Activated CD8-positive, alpha-beta memory T cell treated with anti-CD3 and anti-CD28 coated beads, Interleukin-2, amount 50 U/mL, for 48 hours (primary cell): ENCODE results near the gene PFKFB3.
"Not testable (repeated sequence)": the region's sequence is repeated elsewhere in the genome, so short reads cannot be mapped to it uniquely, and the experiment has no call there.

ENCODE experiments used
- DNase-seq: peaks from one replicate; pipeline ENCODE4 v3.0.0-alpha.2; 2020

PFKFB3 gene

DNA sequence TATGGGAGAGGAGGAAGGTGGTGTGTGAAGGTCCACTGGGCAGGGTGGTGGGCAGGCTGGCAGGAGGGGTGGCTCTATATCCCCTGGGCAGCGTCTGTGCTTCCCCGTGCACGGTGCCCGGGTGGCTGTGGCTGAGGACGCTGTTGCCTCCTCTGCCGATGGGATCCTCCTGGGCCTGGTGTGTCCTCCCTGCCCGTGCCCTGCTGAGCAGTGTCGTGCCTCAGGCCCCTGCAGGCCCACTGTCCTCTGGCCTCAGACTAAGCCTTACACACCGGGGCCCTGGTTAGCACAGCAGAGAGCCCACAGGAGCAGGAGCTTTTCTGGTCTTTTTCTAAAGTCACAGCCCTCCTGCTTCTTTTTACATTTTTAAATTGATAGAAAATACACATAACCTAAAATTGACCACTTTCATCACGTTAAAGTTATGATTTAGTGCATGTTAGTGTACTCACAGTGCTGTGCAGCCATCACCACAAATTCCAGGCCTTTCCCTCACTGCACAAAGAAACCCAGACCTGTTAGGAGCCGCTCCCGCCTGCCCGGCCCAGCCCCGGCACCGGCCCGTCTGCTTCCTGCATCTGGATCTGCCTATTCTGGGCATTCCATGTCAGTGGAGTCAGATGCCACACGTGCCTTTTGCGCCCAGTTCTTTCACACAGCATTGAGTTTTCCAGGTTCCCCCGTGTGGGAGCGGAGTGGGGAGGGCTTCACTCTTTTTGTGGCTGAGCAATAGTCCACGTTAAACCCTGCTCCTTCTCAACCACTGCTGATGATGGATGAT is 19.4 kb downstream of the PFKFB3 start:
- DNase-seq = no peak

DNA sequence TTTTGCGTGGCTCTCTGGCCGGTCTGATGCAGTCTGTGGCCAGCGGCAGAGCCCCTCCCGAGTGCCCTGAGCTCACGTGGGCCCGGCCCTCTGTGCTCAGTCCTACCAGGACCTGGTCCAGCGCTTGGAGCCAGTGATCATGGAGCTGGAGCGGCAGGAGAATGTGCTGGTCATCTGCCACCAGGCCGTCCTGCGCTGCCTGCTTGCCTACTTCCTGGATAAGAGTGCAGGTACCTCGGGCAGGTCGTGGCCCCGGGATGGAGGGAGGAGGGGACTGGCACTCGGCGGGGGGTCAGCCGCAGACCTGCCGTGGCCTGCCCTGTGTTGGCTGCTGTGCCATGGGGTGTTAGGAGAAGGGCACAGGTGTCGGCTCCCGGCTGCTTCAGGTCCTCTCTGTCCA is 20.0 kb downstream of the PFKFB3 start:
- DNase-seq = no peak

DNA sequence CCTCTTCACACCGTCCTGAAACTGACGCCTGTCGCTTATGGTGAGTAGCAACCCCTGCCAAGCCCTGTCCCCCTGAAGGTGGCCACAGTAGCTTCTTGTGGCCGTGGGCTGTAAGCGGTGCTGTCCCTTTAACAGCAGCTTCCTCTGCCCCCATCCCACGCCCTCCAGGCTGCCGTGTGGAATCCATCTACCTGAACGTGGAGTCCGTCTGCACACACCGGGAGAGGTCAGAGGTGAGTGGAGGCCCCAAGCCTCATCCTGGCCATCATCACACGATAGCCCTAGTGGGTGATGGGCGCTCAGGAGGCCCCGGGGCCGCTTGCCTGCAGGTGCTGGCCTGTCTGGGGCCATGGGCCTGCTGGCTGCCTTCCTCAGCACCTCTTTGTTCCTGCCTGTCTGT is 21.2 kb downstream of the PFKFB3 start:
- DNase-seq = no peak

DNA sequence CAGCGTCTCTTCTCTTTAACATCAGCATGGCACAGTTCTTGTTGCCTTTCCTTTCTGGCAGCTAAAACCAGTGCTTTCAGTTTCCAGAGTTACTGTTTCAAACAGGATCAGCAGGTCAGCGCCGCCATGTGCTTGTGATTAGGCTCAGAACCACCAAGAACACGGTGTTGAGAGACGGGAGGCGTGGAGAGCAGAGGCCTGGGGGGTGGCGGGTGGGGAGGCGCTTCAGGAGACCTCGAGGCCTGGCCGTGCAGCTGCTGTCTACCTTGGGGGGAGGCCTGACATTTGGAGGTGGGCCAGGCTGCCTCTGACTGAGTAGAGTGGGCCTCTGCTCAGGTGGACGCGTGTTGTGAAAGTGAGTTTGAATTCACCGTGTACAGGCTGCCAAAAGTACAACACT is 22.0 kb downstream of the PFKFB3 start:
- DNase-seq = no peak

DNA sequence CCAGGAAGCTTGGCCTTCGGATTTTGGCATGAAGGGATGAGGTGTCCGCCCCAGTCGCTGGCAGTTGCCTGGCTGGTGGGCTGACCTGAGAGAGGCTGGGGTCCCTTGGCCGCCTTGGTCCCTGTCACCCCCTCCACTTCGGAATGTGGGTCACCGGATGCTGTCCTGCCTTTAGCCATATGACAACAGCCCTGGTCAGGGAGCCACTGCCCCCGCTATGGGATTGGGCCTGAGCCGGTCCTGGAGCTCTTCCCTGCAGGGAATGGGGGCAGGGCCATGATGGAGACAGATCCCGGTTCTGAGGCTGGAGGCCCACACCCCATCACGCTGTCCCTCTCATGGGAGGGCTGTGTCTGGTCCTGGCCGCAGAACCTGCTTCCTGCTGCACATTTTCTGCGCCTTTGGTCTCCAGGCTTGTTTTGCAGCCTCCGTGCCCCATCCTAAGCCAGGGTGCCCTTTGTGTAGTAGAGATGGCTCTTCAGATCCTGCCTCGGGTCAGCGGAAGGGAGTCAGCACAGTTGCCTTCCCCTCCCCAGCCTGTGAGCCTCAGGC is 22.6 kb downstream of the PFKFB3 start:
- DNase-seq = no peak

DNA sequence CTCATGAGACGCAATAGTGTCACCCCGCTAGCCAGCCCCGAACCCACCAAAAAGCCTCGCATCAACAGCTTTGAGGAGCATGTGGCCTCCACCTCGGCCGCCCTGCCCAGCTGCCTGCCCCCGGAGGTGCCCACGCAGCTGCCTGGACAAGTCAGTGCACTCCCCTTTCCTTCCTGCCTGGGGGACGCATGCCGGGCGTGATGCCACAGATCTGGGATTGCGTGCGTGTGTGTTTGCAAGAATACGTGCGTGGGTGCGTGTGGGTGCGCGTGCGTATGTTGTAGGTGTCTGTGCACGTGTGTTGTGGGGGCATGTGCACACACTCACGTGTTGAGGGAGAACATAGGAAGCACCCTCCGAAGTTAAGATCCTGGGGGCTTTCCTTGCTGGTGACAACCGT is 23.5 kb downstream of the PFKFB3 start:
- DNase-seq = no peak

DNA sequence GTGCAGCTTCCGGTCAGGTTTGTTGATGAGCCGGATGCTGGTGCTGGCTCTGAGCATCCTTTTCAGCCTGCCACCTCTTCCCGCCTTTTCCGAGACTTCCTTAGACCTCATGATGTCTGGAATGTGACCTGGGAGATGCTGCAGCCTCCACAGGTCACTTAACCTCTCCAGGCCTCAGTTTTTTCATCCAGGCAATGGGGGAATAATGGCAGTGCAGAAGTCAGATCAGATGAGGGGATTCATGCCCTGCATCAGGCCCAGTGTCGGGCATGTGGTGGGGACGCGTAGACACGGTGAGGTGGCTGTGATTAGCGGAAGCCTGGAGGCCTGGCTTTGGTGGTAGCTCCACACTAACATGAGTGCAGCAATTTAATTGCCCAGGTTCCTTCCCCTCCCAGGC is 24.6 kb downstream of the PFKFB3 start:
- DNase-seq = no peak

DNA sequence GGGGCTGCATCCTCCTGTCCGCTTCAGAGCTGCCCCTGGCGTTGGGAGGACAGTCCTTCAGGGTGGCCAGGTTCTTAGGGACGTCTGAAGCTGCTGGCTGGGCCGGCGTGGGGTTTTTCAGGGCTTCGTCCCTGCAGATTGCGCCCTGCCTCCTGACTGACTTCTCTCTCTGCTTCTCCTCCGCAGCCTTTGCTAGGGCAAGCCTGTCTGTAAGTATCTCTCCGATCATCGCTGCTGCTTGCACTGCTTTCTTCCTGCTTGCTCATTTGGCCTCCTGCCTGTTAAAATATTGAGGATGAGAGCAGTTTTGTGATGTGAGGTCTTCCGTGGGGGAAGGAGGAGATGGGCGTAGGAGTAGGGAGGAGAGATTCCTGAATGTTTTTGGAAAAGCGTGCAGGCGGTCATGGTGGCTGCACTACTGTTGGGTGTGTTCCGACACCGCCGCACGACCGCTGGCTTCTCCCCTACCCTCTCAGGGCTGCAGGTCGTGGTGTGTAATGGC is 25.3 kb downstream of the PFKFB3 start:
- no peak for DNase-seq

DNA sequence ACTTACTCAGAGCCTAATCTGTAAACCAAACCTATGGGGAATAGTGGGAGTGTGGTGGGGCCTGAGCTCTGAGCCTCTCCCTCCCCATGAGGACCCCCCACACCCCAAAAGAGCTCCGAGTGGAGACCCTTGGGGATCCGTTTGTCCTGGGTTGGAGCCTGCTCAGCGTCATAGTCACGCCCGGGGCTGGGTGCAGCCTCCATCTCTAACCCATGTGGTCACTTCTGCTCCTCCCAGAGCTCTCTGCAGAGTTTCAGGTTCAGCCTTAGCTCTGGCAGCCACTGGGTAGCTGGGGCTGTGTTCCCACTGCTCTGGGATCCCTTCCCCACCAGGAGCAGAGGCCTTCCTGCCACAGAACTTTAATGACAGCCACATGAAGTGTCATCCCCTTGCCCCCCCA is 25.9 kb downstream of the PFKFB3 start:
- no peak for DNase-seq

DNA sequence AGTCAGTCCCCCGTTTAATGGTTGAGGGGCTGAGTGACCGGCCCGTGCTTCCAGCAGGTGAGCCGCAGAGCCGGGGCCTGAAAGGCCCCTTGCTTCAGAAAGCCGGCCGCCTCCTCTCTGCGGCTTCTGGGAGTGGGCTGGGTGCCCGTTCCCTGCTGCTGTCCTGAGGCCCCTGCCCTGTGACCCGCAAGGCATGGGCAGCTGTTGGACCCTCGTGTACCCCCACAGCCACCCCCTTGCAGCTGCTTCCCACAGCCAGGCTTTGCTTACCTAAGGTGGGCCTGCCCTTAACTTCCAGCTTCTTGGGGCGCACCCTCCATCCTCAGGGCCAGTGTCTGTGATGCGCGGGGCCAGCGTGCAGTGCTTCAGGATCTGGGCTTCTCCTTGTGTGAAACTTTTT is 26.6 kb downstream of the PFKFB3 start:
- no peak for DNase-seq

DNA sequence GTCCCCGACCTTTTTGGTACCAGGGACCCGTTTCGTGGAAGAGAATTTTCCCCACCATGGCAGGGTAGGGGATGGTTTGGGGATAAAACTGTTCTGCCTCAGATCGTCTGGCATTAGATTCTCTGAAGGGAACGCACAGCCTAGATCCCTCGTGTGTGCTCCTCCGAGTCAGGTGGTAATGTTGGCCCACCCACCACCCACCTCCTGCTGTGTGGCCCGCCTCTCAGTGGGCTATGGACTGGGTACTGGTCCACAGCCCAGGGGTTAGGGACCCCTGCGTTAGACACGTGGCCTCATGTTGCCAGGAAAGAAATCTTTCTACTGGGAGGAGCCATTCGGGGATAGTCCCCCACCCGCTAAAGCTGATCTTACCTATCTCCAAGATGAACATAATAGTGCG is 27.0 kb downstream of the PFKFB3 start:
- DNase-seq = no peak

DNA sequence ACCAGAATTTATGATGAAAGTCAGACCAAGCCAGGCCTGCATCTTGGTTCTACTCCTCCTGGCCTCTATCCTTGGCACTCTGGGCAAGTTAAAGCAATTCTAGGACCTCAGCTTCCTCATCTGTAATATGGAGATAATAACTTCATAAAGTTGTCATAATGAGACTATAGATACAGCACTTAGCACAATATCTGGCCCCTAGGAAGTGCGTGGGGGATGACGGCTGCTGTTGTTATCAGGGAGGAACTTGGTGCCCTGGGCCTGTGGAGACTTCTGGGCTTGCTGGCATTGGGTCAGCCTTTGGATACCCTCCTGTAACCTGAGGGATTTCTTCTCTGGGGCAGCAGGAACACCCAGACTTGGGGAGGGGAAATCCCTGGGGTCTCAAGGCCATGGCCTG is 27.6 kb downstream of the PFKFB3 start:
- no peak for DNase-seq

DNA sequence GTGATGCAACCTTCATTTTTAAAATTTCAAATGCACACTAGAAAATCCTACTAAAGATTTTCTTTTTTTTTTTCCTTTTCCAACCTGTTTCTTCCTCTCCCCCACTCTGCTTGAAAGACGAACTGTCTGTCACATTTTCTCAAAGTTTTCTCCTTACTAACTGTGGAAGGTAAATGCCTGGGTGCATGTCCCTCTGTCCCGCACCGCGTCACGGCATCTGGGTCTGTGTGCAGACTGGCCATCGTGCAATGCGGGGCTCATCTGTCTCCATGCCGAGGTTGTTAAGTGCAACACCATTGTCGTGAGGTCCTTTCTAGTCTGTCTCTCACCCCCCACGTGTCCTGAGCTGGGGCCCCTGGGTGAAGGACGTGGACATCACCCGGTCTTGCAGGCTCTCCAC is 28.4 kb downstream of the PFKFB3 start:
- DNase-seq = no peak

DNA sequence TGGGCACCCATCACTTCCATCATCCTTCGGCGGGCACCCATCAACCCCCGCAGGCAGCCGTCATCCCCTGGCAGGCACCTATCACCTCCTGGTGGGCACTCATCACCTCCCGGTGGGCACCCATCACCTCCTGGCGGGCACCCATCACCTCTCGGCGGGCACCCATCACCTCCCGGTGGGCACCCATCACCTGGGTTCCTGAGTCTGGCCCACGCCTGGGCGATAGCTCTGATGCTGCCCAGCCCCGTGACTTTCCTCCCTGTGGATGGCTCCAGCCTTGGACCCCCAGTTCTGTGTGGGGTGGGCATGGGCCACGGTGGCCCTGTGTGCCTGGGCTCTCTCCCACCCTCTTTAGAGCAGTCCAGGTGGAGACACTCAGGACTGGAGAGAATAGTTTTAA is 29.0 kb downstream of the PFKFB3 start:
- DNase-seq = no peak

DNA sequence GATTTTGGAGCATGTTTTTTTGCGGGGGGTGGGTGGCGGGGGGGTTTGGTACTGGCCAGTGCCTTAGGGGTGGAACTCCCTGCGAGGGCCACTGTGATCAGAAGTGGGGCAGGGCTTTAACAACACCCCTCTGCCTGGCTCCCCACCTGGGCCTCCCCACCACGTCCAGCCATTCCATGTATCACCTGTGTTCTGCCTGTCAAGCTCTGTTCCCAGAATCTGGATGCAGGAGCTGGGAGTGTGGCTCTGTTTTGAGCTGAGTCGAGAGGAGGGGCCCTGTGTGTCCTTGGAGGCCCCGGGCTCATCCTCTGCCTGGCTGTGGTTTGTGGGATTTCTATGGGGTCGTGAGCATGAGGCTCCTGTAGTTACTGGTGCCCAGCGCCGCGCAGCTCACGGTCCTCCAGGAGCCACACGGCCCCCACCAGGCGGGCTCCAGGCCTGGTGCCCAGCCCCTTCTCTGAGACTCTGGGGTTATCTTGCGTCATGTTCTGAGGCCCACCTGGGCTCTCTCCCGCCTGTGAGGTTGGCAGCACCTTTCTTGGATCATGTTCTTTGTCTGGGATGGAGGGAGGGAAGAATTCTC is 29.6 kb downstream of the PFKFB3 start:
- no peak for DNase-seq

DNA sequence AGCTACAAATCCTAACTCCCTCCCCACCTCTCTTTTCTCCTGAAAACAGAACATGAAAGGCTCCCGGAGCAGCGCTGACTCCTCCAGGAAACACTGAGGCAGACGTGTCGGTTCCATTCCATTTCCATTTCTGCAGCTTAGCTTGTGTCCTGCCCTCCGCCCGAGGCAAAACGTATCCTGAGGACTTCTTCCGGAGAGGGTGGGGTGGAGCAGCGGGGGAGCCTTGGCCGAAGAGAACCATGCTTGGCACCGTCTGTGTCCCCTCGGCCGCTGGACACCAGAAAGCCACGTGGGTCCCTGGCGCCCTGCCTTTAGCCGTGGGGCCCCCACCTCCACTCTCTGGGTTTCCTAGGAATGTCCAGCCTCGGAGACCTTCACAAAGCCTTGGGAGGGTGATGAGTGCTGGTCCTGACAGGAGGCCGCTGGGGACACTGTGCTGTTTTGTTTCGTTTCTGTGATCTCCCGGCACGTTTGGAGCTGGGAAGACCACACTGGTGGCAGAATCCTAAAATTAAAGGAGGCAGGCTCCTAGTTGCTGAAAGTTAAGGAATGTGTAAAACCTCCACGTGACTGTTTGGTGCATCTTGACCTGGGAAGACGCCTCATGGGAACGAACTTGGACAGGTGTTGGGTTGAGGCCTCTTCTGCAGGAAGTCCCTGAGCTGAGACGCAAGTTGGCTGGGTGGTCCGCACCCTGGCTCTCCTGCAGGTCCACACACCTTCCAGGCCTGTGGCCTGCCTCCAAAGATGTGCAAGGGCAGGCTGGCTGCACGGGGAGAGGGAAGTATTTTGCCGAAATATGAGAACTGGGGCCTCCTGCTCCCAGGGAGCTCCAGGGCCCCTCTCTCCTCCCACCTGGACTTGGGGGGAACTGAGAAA is 30.4 kb downstream of the PFKFB3 start:
- DNase-seq = no peak

DNA sequence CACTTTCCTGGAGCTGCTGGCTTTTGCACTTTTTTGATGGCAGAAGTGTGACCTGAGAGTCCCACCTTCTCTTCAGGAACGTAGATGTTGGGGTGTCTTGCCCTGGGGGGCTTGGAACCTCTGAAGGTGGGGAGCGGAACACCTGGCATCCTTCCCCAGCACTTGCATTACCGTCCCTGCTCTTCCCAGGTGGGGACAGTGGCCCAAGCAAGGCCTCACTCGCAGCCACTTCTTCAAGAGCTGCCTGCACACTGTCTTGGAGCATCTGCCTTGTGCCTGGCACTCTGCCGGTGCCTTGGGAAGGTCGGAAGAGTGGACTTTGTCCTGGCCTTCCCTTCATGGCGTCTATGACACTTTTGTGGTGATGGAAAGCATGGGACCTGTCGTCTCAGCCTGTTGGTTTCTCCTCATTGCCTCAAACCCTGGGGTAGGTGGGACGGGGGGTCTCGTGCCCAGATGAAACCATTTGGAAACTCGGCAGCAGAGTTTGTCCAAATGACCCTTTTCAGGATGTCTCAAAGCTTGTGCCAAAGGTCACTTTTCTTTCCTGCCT is 31.1 kb downstream of the PFKFB3 start:
- no peak for DNase-seq

DNA sequence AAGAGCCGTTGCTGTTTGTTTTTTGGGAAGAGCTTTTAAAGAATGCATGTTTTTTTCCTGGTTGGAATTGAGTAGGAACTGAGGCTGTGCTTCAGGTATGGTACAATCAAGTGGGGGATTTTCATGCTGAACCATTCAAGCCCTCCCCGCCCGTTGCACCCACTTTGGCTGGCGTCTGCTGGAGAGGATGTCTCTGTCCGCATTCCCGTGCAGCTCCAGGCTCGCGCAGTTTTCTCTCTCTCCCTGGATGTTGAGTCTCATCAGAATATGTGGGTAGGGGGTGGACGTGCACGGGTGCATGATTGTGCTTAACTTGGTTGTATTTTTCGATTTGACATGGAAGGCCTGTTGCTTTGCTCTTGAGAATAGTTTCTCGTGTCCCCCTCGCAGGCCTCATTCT is 31.6 kb downstream of the PFKFB3 start:
- no peak for DNase-seq

DNA sequence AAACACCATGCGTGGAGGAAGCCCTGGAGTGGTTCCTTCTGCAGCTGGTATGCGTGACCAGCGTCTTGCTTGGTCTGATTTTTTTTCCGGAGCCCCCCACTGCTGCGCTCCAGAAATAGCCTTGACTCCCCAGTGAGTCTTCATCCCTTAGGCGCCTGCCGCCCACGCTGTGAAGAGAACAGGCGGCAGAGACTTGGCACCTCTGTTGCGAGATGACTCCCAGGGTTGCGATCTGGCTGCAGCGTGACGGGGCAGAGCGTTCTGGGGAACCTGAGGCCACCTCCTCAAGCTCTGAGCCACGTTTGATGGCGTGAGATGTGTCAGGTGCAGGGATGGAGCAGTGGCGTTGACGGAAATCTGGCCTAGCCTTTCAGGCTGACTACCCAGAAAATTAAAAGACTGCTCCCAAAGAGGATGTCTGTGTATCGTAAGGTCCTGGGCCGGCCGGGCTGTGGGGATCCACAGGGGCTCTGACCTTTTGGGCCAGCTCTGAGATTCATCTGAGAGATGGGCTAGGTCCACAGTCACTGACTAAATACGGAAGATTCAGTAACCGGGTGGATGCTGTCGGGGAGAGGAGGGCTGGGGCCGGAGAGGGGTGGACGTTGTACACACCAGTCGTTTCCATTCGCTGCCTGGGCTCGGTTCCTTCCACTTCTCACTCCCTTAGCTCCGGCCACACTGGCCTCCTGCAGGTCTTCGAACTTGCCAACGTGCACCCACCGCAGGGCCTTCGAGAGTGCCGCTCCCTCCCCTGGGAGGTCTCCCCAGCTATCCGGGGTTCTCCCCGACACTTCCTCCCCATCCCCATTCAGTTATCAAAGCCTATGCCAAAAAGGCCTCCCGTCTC is 33.8 kb downstream of the PFKFB3 start:
- no peak for DNase-seq

DNA sequence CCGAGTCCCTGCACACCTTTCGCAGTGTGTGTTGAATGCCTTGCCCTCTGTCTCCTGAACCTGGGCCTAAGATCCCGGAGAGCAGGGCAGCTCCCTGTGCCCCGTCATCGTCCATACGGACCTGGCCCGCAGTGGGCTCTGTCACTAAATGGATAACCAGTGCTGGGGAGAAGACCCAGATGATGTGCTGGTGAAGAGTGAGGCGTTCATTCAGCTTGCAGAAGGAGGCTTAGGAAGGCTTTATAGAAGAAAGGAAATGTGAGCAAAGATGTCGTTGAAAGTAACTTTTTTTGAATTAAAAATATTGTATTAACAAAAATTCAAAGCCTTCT is 34.4 kb downstream of the PFKFB3 start:
- DNase-seq = no peak

DNA sequence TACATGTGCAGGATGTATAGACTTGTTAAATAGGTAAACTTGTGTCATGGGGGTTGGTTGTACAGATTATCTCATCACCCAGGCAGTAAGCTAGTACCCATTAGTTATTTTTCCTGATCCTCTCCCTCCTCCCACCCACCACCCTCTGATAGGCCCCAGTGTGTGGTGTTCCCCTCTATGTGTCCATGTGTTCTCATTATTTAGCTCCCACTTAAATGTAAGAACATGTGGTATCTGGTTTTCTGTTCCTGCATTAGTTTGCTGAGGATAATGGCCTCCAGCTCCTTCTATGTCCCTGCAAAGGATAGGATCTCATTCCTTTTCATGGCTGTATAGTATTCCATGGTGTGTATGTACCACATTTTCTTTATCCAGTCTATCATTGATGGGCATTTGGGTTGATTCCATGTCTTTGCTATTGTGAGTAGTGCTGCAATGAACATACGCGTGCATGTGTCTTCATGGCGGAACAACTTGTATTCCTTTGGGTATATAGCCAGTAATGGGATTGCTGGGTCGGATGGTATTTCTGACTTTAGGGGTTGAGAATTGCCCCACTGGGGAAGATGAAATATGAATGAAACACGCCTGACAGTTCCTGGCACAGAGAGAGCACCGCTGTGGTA is 36.0 kb downstream of the PFKFB3 start:
- DNase-seq = not testable (repeated sequence)
